SJSA1 (cell line): ENCODE results near the gene ADAMTS15. TPM values are rescaled to one million over a fixed set of nuclear protein-coding genes. Genes with fewer than 3 reads are reported as not detected.

Source experiments
- DNase-seq, 2 experiments: peaks; one replicate each; pipeline ENCODE4 v3.0.0-alpha.2; 2015 to 2020; ENCODE audit warnings: low spot score in 2 of 2, low read depth in 1 of 2
- H3K27ac ChIP-seq: fragments of 250-450 bp; sonication (Bioruptor Pico); 2 replicates; pipeline ENCODE4 v1.5.1; 2020; ENCODE audit warnings: mild to moderate bottlenecking, moderate library complexity
- H3K27me3 ChIP-seq: fragments of 250-450 bp; sonication (Bioruptor Pico); replicated peaks from 2 replicates; pipeline ENCODE4 v1.5.1; 2020; ENCODE audit warnings: mild to moderate bottlenecking, moderate library complexity
- H3K36me3 ChIP-seq: fragments of 250-450 bp; sonication (Bioruptor Pico); 2 replicates; pipeline ENCODE4 v1.5.1; 2020; ENCODE audit warnings: mild to moderate bottlenecking
- H3K4me1 ChIP-seq: fragments of 250-450 bp; sonication (Bioruptor Pico); replicated peaks from 2 replicates; pipeline ENCODE4 v1.6.1; 2021; ENCODE audit warnings: mild to moderate bottlenecking
- H3K4me3 ChIP-seq: fragments of 250-450 bp; sonication (Bioruptor Pico); 2 replicates; pipeline ENCODE4 v1.5.1; 2020; ENCODE audit warnings: mild to moderate bottlenecking
- H3K9me3 ChIP-seq: fragments of 250-450 bp; sonication (Bioruptor Pico); replicated peaks from 2 replicates; pipeline ENCODE4 v1.5.1; 2020; ENCODE audit warnings: mild to moderate bottlenecking
- total RNA-seq: library from RNA; depleted of rRNA; stranded (reverse); fragments of >200 nt; shearing (Covaris generic); gene quantifications from 2 replicates; pipeline ENCODE4 v1.2.3, GENCODE V29; 2014

ADAMTS15 gene
- total RNA-seq, 1 experiment from 2014 or later, result 1.2 TPM

DNA sequence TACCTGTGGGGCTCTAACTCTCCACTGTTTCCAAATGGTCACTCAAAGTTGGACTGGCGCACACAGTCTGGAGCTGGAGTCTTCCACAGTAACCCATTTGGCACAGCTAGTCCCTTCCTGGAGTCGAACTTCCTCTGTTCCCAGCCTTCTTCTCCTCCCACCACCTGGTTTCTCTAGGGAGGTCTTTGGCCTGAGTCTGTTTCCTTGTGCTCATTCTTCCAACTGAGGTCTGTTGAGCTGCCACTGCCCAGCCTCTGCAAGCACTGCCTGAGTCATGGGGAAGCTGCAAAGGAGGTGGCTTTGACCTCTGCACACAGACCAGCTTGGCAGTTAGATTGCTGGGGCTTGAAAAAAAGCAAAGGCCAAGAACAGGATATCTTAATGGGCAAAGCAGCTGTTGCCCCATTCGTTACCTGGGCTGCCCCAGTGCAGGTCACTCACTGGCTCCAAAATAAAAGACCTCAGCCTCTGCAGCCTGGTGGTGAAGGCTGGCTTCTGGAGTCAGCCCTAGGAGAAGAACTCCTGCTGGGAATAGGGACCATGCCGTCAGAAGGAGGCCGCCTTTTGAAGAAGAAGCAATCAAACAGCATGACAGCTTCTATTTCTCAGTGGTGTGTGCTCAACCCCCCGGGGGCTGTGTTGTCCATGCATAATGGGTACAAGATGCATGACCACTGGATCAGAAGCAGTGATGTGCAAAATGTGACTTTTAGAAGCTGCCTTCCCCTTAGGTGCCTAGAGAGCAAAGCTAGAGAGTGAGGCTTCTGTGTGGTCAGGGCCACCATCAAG is 3.0 kb downstream of the ADAMTS15 start:
- Histone ChIP-seq H3K36me3 (no peaks in the 10 kb centered on the region), H3K4me1 (peaks cover 6% of the 10 kb centered on the region; the same call in 1 of the 2 replicates), H3K4me3 (no peak overlapping the region), H3K27ac (no peak overlapping the region), H3K9me3 (no peaks in the 10 kb centered on the region), H3K27me3 (no peaks in the 10 kb centered on the region)
- DNase-seq, result no peak

DNA sequence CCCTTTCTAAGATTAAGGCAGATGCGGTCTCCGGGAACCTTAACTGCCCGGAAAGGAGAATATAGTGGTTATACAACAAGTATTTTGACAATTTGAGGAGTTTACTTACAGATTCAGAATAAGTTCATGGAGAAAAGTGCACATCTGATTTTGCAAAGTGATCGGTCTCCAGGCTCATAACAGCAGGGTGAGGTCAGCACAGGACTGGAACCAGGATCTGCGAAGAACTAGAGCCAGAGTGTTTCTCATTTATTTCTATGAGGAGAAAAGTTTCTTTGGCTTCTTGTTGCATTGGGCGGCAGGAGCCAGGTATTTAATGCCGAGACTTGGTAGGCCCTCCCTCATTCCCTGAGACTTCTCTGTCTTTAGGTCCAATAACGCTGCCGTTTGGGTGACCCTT is 3.7 kb downstream of the ADAMTS15 start:
- Histone ChIP-seq H3K4me1 (peaks cover 6% of the 10 kb centered on the region; the same call in 1 of the 2 replicates), H3K4me3 (no peak overlapping the region), H3K9me3 (no peaks in the 10 kb centered on the region), H3K27me3 (no peaks in the 10 kb centered on the region), H3K36me3 (no peaks in the 10 kb centered on the region), H3K27ac (no peak overlapping the region)
- no peak for DNase-seq

DNA sequence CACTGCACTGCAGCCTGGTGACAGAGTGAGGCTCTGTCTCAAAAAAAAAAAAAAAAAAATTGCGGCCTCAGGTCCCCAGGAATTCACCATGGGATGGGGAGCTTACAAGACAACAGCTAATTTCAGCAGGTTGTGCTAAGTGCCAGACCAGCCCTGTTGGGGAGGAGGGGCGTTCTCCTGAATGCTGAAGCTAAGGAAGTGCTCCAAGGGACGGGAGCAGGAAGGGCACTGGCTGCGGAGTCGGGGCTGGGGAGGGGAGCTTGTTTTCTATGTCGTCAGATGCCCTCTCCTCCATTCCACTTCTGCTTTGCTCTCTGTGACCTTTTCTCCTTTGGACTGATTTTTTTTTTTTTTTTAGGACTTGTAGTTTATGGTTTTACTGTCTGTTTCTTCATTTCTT is 4.5 kb downstream of the ADAMTS15 start:
- no peak for DNase-seq
- no peaks in the 10 kb centered on the region for H3K27me3 ChIP-seq
- peaks cover 6% of the 10 kb centered on the region; the same call in 1 of the 2 replicates for H3K4me1 ChIP-seq
- H3K9me3 ChIP-seq, result no peaks in the 10 kb centered on the region
- no peak overlapping the region for H3K27ac ChIP-seq
- no peak overlapping the region for H3K4me3 ChIP-seq
- no peaks in the 10 kb centered on the region for H3K36me3 ChIP-seq

DNA sequence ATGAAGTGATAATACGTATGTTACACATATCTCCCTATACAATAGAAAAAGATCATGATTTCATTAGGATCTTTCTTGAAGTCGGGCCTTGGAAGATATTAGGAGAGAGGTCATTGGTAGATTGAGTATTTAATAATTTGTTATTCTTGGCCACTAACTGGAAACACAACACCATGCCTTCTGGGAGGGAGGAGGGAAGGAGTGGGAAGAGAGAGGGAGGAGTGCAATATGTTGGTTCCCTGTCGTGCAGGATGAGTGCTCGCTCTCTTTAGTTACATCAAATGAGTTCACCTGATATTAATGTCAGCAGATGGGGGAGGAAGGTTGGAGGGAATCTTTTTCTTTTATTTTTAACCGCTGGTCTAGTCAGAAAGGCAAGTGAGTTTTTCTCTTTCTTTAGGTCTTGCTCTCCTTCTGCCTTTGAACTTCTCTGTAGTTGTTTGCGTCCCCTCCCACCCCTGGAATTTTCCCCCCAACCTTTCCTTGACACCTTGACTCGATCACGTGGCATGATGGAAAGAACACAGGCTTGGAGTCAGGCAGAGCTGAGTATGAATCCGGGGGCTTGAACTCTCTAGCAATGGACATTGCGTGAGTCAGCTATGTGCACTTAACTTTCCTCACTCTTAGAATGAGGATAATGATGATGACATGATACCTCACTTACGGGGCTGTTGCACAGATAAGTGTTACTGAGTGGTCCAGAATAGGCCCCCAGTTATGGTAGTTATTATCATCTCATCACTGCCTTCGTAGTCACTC is 6.2 kb downstream of the ADAMTS15 start:
- H3K36me3 ChIP-seq, result no peaks in the 10 kb centered on the region
- no peaks in the 10 kb centered on the region for H3K9me3 ChIP-seq
- H3K27ac ChIP-seq, result no peak overlapping the region
- no peaks in the 10 kb centered on the region for H3K4me1 ChIP-seq
- no peaks in the 10 kb centered on the region for H3K27me3 ChIP-seq
- H3K4me3 ChIP-seq, result no peak overlapping the region
- no peak for DNase-seq

DNA sequence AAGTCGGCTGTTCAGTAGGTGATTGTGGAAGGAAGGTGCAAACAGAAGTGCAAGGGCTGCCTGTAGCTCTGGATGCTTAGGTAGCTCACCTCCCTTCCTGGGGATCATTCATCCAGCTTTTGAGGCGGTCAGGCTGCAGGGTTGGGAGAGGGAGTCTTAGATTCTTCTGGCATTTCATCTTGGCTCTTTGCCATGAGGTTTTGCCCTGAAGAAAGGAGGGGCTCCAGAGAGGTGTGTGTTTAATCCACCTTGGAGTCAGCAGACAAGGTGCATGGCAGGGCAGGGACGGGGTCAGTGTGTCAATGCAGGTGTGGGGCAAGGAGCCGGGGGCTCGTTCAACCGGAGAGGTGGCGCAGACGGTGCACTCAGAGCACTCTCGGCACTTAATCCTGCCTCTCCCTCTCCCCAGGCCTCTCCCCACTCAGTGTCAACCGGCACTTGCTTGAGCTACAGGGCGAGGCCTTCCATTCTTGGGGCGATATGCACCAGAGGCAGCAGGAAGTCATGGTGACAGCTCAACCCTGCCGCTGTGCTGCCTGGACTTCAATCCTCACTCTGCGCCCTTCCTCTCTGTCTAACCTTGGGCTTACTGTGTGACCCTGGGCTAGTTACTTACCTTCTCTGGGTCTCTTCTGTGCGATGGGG is 7.2 kb downstream of the ADAMTS15 start:
- no peak overlapping the region for H3K27ac ChIP-seq
- no peaks in the 10 kb centered on the region for H3K36me3 ChIP-seq
- no peaks in the 10 kb centered on the region for H3K4me1 ChIP-seq
- no peak overlapping the region for H3K4me3 ChIP-seq
- H3K27me3 ChIP-seq, result no peaks in the 10 kb centered on the region
- H3K9me3 ChIP-seq, result no peaks in the 10 kb centered on the region
- DNase-seq, result no peak

DNA sequence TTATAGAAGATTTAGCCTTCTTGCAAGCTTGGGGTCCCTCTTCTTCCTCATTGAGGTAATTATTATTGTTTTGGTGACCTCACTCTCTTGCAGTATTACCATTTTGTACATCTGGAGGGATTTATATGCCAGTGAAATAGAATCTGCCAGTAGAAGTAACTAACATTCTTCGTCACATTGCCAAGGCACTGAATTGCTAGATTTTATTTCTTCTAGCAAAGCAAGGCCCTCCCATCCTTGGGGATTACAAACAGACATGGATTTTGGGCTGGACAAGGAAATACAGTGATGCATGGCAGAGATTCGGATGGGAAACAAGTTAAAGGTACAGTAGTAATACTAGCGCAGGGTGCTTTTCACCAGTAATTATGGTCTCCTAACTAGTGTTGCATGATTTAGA is 7.8 kb downstream of the ADAMTS15 start:
- DNase-seq, result no peak
- Histone ChIP-seq H3K36me3 (no peaks in the 10 kb centered on the region), H3K4me1 (no peaks in the 10 kb centered on the region), H3K27ac (no peak overlapping the region), H3K9me3 (no peaks in the 10 kb centered on the region), H3K4me3 (no peak overlapping the region), H3K27me3 (no peaks in the 10 kb centered on the region)

DNA sequence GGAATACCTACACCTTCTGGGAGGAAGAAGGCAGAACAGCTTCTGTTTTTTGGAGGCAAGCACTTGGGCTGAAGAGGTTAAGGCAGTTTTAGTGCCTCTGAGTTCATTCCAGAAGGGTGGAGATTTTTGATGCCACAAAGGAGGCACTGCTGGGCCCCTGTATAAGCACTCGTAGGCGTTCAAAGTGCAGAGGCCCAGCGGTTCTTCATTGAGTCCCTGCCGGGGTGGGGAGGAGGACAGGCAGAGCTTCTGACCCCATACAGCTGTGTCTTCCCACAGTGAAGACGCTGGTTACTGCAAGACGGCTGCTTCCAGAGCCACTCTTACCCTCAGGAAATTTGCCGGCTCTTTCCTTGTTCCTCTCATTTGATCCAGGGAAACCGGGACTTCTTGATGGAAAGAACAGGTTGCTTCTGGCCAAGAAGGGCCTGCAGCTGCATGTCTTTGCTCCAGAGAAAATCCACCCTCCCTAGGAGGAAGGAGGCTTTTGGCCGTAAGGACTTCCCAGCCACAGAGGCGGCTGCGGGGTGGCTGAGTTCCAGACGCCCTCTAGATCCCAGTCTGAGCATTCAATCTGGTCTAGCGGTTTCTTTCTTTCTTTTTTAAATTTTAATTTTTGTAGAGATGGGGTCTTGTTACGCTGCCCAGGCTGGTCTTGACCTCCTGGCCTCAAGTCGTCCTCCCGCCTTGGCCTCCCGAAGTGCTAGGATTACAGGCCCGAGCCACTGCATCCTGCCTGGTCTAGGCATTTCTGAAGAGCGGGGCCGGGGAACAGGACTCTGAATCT is 9.4 kb downstream of the ADAMTS15 start:
- Histone ChIP-seq H3K4me1 (no peaks in the 10 kb centered on the region), H3K4me3 (no peak overlapping the region), H3K27me3 (no peaks in the 10 kb centered on the region), H3K9me3 (no peaks in the 10 kb centered on the region), H3K36me3 (no peaks in the 10 kb centered on the region), H3K27ac (no peak overlapping the region)
- DNase-seq, result no peak

DNA sequence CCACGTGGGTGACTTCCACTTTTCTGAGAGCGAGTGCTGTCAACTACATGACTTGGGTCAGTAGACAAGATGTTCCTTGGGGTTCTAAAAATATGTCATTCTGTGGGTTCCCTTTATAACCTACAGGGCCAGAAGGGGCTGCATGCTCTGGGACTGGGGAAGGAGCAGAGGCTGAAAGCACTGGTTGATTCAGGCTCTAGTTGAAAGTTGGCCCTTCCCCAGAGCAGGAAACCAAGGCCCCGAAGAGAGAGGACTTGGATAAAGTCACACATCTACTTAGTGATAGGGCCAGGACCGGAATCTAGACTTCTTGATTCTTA is 9.9 kb downstream of the ADAMTS15 start:
- Histone ChIP-seq H3K36me3 (no peaks in the 10 kb centered on the region), H3K27ac (no peak overlapping the region), H3K4me1 (no peaks in the 10 kb centered on the region), H3K4me3 (no peak overlapping the region), H3K9me3 (no peaks in the 10 kb centered on the region), H3K27me3 (no peaks in the 10 kb centered on the region)
- no peak for DNase-seq

DNA sequence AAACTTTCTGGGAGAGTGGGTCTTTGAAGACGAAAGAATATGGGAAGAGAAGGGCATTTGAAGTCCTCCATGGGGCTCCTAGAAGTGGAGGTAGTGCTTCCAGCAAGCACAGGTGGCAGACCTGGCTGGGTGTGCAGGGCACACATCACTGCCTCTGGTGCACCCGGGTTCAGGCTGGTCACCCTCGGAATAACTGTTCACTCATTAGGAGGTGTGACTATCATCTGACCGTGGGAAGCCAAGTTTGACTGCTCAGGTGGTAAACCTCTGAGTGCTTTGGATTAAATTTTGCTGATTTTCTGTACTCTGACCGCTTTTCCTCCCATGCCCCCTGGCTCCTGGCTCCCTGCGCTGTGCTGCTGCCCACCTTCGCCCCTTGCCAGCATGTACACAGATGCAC is 11.1 kb downstream of the ADAMTS15 start:
- H3K4me3 ChIP-seq, result no peak overlapping the region
- H3K36me3 ChIP-seq, result no peaks in the 10 kb centered on the region
- H3K27me3 ChIP-seq, result no peaks in the 10 kb centered on the region
- DNase-seq, result no peak
- H3K9me3 ChIP-seq, result no peaks in the 10 kb centered on the region
- no peaks in the 10 kb centered on the region for H3K4me1 ChIP-seq
- H3K27ac ChIP-seq, result no peak overlapping the region

DNA sequence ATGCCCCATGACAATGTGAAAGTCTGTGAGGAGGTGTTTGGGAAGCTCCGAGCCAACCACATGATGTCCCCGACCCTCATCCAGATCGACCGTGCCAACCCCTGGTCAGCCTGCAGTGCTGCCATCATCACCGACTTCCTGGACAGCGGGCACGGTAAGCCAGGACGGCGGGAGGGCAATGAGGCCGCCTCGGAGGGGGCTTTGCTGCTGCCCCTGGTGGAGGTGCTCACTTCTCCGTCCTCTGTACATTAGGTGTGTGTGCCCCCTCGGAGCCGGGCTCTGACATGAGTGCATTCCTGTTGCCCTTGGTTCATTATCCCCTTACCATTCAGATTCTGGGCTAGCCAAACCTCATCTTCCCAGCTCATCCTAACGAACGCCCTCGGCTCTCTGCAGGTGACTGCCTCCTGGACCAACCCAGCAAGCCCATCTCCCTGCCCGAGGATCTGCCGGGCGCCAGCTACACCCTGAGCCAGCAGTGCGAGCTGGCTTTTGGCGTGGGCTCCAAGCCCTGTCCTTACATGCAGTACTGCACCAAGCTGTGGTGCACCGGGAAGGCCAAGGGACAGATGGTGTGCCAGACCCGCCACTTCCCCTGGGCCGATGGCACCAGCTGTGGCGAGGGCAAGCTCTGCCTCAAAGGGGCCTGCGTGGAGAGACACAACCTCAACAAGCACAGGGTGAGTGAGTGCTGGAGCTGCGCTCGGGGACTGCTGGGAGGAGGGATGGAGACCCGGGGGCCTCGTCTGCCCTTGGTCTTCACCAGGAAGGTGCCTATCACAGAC is 13.8 kb downstream of the ADAMTS15 start:
- Histone ChIP-seq H3K27ac (no peak overlapping the region), H3K27me3 (no peaks in the 10 kb centered on the region), H3K4me1 (no peaks in the 10 kb centered on the region), H3K9me3 (no peaks in the 10 kb centered on the region), H3K4me3 (no peak overlapping the region), H3K36me3 (no peaks in the 10 kb centered on the region)
- DNase-seq, result no peak

DNA sequence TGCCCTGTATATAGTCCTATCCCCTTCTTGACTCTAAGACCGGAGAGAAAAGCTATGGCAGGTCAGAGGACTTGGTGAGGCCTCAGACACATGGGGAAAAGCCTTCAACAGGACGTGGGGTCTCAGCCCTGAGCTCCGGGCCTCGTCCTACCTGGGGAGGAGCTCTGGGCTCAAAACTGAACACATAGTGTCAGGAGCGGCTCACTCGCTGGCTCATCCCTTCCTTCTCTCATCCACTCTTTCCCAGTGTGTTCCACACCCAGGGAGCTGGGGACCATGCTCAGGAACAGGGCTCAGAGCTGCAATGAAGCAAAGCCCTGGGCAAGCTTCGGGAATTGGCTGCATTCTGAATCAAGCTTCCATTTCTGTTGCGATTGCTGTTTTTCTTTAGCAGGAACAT is 14.5 kb downstream of the ADAMTS15 start:
- no peak for DNase-seq
- Histone ChIP-seq H3K9me3 (no peaks in the 10 kb centered on the region), H3K27me3 (no peaks in the 10 kb centered on the region), H3K27ac (no peak overlapping the region), H3K36me3 (no peaks in the 10 kb centered on the region), H3K4me1 (no peaks in the 10 kb centered on the region), H3K4me3 (no peak overlapping the region)

DNA sequence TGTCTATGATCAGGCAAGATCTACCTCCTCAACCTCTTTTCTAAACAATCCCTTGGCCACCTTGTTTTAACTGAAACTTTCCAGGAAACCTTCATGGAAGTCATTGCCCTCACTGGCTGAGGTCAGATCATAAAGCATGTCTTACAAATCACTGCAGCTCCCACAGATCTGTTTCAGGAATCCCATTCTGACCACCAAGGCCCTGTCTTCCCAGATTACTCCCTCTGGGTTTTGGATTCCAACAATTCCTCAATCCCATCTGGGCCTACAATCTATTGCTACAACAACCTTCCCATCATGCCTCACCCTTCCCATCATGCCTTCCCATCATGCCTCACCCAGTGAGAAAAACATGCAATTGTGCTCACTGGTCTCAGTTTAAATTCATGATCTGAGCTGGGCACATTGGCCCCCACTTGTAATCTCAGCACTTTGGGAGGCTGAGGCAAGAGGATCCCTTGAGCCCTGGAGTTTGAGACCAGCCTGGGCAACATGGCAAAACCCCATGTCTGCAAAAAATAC is 15.9 kb downstream of the ADAMTS15 start:
- DNase-seq, result no peak
- Histone ChIP-seq H3K4me1 (no peaks in the 10 kb centered on the region), H3K36me3 (no peaks in the 10 kb centered on the region), H3K4me3 (no peak overlapping the region), H3K27ac (no peak overlapping the region), H3K9me3 (no peaks in the 10 kb centered on the region), H3K27me3 (no peaks in the 10 kb centered on the region)

DNA sequence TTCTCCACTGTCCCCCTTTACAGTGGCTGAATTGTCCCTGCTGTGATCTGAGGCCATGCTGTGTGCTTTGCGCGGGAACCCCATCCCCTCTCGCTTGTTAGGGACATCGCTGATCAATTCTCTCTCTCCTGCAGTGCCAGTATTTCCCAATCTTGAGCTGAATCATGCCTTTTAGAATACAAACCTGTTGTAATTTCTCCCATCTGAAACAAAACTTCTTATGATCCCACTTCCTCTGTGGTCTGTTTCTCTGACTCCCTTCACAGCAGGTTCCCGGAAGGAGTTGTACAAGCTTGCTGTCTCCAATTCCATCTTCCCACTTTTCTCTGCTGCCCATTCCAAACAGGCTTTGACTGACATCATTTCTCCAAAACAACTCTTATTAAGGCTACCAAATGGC is 16.8 kb downstream of the ADAMTS15 start:
- Histone ChIP-seq H3K9me3 (no peaks in the 10 kb centered on the region), H3K27ac (no peak overlapping the region), H3K27me3 (no peaks in the 10 kb centered on the region), H3K4me1 (no peaks in the 10 kb centered on the region), H3K4me3 (no peak overlapping the region), H3K36me3 (no peaks in the 10 kb centered on the region)
- no peak for DNase-seq
